Choroid plexus epithelial cell (primary cell): ENCODE measurements around the gene GPR37.
A peak's percentile ranks its signal among the peaks of the same experiment; 100 is the strongest.

Experiments
- DNase-seq: peaks from one replicate; pipeline ENCODE4 v3.0.0-alpha.2; 2010; ENCODE audit warnings: low read depth
- H3K4me3 ChIP-seq: 2 replicates; pipeline ENCODE4 v1.5.1; 2011; ENCODE audit warnings: low read depth, mild to moderate bottlenecking, control low read depth, low read length, moderate library complexity
- TF ChIP-seq, protein P1 (sequence below): conservative IDR thresholded peaks from 2 replicates; pipeline ENCODE4 v1.5.1; 2011; ENCODE audit warnings: low read depth, mild to moderate bottlenecking, control low read depth, inconsistent platforms, low read length, moderate library complexity

GPR37 gene, protein sequence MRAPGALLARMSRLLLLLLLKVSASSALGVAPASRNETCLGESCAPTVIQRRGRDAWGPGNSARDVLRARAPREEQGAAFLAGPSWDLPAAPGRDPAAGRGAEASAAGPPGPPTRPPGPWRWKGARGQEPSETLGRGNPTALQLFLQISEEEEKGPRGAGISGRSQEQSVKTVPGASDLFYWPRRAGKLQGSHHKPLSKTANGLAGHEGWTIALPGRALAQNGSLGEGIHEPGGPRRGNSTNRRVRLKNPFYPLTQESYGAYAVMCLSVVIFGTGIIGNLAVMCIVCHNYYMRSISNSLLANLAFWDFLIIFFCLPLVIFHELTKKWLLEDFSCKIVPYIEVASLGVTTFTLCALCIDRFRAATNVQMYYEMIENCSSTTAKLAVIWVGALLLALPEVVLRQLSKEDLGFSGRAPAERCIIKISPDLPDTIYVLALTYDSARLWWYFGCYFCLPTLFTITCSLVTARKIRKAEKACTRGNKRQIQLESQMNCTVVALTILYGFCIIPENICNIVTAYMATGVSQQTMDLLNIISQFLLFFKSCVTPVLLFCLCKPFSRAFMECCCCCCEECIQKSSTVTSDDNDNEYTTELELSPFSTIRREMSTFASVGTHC

DNA sequence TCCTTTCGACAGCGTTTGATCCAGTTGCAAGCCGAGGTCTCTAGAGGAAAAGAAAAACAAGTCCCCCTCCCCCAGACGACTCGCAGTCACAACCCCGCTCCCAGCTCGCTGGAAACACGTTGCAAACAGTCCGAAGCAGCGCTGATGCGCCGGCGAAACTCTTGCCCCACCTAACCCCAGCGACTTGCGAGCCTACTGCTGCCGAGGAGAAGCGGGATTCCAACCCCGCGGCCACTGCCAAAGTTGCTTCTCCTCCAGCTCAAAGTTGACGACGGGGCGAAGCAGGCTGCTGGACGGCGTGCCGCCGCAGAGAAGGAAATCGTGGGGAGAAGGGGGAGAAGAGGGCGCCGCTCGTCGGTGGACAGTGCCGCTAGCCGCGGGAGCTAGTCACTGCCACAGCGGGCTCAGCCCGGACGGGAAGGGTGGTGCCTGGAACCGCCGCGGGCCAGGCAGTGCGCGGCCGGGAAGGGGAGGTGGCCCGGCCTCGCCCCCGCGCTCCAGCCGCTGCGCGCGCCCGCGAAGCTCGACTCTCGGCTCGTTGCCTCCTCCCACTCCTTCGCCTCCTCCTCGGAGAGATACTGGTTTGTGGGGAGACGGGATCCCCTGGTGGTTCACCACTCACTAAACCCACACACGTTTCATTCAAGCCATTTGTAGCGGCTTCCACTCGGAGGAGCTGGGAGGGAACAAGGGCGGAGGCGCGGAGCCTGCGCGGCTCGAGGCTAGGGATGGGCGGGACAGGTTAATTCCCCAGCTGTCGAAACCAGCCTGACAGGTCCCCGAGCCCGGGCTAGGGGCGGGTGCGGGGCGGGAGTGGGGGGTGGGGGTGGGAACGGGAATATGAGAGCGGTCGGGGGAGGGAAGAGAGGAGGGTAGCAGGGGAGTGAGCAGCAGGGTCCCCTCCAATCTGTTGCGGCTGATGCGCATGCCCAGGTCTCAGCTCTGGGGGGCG lies at the start of gene GPR37:
TSS of gene GPR37 (minus strand) at position 392 of the 952 bp plus-strand sequence. CDS start 816 bp downstream, outside the sequence.
- TF ChIP-seq, protein P1, sequence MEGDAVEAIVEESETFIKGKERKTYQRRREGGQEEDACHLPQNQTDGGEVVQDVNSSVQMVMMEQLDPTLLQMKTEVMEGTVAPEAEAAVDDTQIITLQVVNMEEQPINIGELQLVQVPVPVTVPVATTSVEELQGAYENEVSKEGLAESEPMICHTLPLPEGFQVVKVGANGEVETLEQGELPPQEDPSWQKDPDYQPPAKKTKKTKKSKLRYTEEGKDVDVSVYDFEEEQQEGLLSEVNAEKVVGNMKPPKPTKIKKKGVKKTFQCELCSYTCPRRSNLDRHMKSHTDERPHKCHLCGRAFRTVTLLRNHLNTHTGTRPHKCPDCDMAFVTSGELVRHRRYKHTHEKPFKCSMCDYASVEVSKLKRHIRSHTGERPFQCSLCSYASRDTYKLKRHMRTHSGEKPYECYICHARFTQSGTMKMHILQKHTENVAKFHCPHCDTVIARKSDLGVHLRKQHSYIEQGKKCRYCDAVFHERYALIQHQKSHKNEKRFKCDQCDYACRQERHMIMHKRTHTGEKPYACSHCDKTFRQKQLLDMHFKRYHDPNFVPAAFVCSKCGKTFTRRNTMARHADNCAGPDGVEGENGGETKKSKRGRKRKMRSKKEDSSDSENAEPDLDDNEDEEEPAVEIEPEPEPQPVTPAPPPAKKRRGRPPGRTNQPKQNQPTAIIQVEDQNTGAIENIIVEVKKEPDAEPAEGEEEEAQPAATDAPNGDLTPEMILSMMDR, result peak; percentile 57
- DNase-seq, result peak; percentile 81
- peak within 1 kb of the TSS; percentile 68 for H3K4me3 ChIP-seq

GRCh38 chr7:124813994-124814798 lies 48.6 kb upstream of the GPR37 start:
- TF ChIP-seq, protein P1, result no peak
- peak; percentile 7 for DNase-seq

DNA sequence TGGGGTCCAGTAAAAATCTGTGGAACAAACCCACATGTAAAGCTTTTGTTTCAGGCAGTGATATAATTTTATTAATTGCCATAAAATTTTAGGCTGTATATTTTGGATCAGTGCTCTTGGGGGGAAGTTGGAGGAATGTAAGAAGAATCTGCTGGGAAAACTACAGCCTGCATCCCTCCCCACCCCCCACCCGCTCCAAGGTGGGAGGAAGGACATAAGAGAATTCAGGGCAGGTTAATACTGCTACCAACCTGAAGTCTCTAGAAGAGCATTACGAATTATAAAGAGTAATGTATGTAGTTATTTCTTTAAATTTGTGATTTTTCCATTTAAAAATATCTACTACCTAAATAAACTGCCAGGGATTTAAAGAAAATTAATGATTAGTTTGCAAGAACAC lies 47.2 kb upstream of the GPR37 start:
- no peak overlapping the region for H3K4me3 ChIP-seq
- DNase-seq, result no peak
- TF ChIP-seq, protein P1, result no peak

More at GRCh38 chr7:124813994-124814798, 48.6 kb upstream of the GPR37 start:
- H3K4me3 ChIP-seq, result no peak overlapping the region

GRCh38 chr7:124811341-124811740 lies 45.7 kb upstream of the GPR37 start:
- no peak for DNase-seq
- TF ChIP-seq, protein P1, result no peak
- no peak overlapping the region for H3K4me3 ChIP-seq

- H3K4me3 ChIP-seq, result no peak overlapping the region
- DNase-seq, result no peak
- TF ChIP-seq, protein P1, result no peak
Measured at GRCh38 chr7:124810605-124811004, 45.0 kb upstream of the GPR37 start.

DNA sequence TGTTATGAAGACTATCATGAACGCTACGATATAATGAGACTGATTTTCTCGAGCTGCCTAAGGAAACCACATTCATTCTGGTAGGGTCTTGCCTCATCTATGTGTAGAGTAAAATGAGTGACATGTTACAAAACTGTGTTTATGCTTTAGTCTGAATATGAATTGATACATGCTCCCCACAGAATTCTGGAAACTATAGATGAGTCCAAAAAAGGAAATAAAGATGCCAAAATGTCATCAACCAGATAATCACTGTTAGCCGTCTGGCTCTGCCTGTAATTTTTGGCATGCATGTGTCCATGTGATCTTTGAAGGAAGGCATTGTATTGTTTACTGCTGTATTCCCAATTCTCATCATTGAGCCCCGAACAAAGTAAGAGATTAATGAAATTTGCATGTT lies 42.6 kb upstream of the GPR37 start:
- TF ChIP-seq, protein P1, result no peak
- no peak overlapping the region for H3K4me3 ChIP-seq
- no peak for DNase-seq
